HG02571 (cell line): Measurements from ENCODE around the gene CST5.
"Not testable (repeated sequence)": the region's sequence is repeated elsewhere in the genome, so short reads cannot be mapped to it uniquely, and the experiment has no call there.

Experiments used
- ATAC-seq: cut with Tn5 transposase; IDR thresholded peaks from one replicate; pipeline ENCODE4 v1.9.1; 2021; ENCODE audit warnings: mild to moderate bottlenecking, moderate library complexity; ENCODE audit not compliant: unreplicated experiment

The CST5 gene

GRCh38 chr20:23856736-23857135 lies 22.8 kb downstream of the CST5 start:
- ATAC-seq: no peak

- no peak for ATAC-seq
Observed at GRCh38 chr20:23856226-23856625, 23.3 kb downstream of the CST5 start.

- ATAC-seq: no peak
Observed at GRCh38 chr20:23841693-23842092, 37.9 kb downstream of the CST5 start.

- no peak for ATAC-seq
Observed at GRCh38 chr20:23835716-23836115, 43.8 kb downstream of the CST5 start.

- no peak for ATAC-seq
Observed at GRCh38 chr20:23832775-23833513, 46.6 kb downstream of the CST5 start.

GRCh38 chr20:23831961-23832360 lies 47.6 kb downstream of the CST5 start:
- not testable (repeated sequence) for ATAC-seq

- no peak for ATAC-seq
Observed at GRCh38 chr20:23826541-23827021, 53.0 kb downstream of the CST5 start, which contains the start of gene CST2. TSS of gene CST2 (minus strand) at chr20:23826729. CDS start at chr20:23826660, 69 bp downstream.
